ENCODE results near the gene RNF34.

RNF34 gene

GRCh38 chr12:121468499-121468801 is 68.5 kb downstream of the RNF34 start:
- TF ChIP-seq, protein P1, sequence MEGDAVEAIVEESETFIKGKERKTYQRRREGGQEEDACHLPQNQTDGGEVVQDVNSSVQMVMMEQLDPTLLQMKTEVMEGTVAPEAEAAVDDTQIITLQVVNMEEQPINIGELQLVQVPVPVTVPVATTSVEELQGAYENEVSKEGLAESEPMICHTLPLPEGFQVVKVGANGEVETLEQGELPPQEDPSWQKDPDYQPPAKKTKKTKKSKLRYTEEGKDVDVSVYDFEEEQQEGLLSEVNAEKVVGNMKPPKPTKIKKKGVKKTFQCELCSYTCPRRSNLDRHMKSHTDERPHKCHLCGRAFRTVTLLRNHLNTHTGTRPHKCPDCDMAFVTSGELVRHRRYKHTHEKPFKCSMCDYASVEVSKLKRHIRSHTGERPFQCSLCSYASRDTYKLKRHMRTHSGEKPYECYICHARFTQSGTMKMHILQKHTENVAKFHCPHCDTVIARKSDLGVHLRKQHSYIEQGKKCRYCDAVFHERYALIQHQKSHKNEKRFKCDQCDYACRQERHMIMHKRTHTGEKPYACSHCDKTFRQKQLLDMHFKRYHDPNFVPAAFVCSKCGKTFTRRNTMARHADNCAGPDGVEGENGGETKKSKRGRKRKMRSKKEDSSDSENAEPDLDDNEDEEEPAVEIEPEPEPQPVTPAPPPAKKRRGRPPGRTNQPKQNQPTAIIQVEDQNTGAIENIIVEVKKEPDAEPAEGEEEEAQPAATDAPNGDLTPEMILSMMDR (IDR thresholded peaks at IDR 0.05; ENCODE audit: control extremely low read depth, extremely low read depth, low read depth, missing control alignments): no peak
- DNase-seq (ENCODE audit: extremely low spot score): no peak
- ChIA-PET POLR2A (interaction anchor here (0.6 kb wide), 1 partner anchor 137 kb away, joined by 4 read pairs; no protein-coding TSS in a partner anchor), CTCF (interaction anchor here (0.8 to 2.5 kb wide), 6 partner anchors 9 to 201 kb away, joined by 3 to 15 read pairs (median 4); partner anchors contain the start of gene MORN3)

DNA sequence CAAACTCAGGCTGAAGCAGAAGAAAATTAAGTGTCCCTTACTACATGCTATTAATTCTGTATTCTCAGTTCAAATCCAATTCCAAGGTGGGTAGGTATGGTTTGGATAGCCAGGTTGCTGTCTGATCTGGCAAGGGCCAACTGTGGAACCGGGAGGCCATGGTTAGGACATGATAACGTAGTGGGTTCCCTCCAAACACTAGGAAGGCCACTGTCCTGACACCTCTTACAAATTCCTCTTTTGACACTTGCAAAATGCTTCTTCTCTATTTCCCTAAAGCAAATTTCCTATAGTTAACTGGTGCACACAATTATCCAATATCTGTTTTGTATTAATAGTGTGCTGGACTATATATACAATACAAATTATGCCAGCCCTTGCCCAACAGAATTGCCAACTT is 70.8 kb downstream of the RNF34 start:
- TF ChIP-seq, protein P1 (IDR thresholded peaks at IDR 0.05; ENCODE audit: control extremely low read depth, extremely low read depth, low read depth, missing control alignments): no peak
- no peak for DNase-seq (ENCODE audit: extremely low spot score)
- POLR2A ChIA-PET: no interaction called here
- CTCF ChIA-PET: no interaction called here

GRCh38 chr12:121472150-121472905 is 72.4 kb downstream of the RNF34 start:
- ChIA-PET POLR2A (no interaction called here), CTCF (no interaction called here)
- no peak for DNase-seq (ENCODE audit: extremely low spot score)
- TF ChIP-seq, protein P1 (IDR thresholded peaks at IDR 0.05; ENCODE audit: control extremely low read depth, extremely low read depth, low read depth, missing control alignments): no peak

Measured in GM10248 (cell line).